G401 (cell line): Measurements from ENCODE around the gene PABPN1. TPM values are rescaled to one million over a fixed set of nuclear protein-coding genes. Genes with fewer than 3 reads are reported as not detected.

Experiments
- DNase-seq: peaks from one replicate; pipeline ENCODE4 v3.0.0-alpha.2; 2015; ENCODE audit warnings: low spot score
- in situ Hi-C: cut with HindIII; loops from 2 replicates; pipeline ENCODE4 v1.10.0; 2016; ENCODE audit warnings: low sequenced_read_pairs, mixed read lengths
- total RNA-seq: library from RNA; depleted of rRNA; stranded (reverse); fragments of >200 nt; shearing (Covaris generic); gene quantifications from 2 replicates; pipeline ENCODE4 v1.2.3, GENCODE V29; 2014

PABPN1 gene
- total RNA-seq, 1 experiment from 2014 or later = 138 TPM

GRCh38 chr14:23300687-23301223 is 20.5 kb upstream of the PABPN1 start:
- in situ Hi-C loops = no loop called here
- peak; percentile 69 for DNase-seq

DNA sequence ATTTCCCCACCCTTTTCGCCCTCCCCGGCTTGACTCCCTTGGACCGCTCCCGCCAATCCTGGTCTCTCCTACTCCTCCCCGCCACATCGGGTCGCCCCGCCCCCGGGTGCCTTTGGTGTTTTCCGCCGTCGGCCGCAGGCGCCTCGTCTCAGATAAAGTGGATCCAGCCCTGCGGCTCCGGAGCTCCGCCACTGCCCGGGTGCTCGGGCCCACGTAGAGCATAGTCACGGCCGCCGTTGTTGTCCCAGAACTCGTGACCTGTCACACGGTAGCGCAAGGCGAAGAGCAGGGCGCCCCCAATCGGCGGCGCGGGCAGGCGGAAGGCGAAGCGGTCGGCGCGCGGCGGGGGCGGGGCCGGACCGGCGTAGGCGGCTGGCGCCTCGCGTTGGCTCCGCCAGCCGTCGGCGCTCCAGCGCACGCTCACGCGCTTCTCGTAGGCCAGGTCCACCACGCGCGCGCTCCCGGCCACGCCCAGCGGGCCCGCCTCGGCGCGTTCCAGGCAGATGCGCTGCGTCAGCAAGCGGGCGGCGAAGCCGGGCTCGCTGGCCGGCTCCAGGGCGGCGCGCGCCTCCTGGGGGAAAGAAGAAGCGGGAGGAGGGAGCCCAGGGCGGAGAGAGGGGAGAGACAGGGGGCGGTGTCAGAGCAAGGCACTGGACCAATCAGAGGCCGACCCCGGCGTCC is 19.8 kb upstream of the PABPN1 start:
- in situ Hi-C loops = no loop called here
- peak; percentile 97 for DNase-seq

GRCh38 chr14:23301969-23302289 is 19.3 kb upstream of the PABPN1 start:
- in situ Hi-C loops = no loop called here
- no peak for DNase-seq

DNA sequence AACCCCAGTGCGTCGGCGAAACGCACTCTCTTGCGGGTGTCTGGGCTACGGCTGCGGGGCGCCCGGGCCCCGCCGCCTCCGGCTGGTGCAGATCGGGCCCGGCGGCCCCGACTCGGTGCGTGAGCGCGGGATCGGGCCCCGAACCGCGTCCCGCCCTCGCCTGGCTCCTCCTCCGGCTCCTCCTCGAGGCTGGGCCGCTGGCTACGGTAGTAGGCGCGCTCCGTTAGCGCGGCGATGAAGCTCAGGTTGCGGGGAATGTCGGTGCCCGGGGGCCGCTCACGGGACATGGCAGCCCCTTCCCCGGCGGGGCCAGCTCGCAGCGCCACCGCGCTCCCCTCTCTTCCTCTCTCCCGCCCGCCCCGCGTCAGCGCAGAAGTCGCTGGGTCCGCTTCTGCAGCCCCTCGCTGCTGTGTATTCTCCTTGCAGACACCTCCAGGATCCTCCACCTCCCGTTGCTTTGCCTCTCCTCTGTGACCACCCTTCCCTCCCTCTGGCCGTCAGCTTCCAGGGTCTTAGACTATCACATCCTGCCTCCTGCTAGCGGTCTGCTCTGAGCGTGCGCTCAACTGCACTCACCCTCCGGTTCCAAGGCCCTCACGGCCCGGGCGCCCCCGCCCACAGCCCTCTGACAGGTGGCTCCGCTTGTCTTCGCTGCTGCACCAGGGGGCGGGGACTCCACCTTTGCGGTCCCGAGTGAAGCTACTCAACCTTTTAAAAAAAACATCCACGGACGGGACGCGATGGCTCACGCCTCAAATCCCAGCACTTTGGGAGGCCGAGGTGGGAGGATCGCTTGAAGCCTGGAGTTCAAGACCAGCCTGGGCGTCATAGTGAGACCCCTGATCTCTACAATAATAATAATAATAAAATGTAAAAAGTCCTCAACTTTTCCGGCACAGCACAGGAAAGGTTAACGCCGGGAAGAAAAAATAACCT is 18.7 kb upstream of the PABPN1 start, which contains the start of gene PPP1R3E:
Gene PPP1R3E (minus strand): TSS at position 570 of the 936 bp plus-strand sequence. CDS start 283 bp downstream, at position 287.
- in situ Hi-C loops = no loop called here
- DNase-seq = peak; percentile 80

GRCh38 chr14:23306412-23307145 is 14.7 kb upstream of the PABPN1 start, which contains the start of gene BCL2L2:
TSS of gene BCL2L2 (plus strand) at chr14:23306833. CDS start at chr14:23307768, 935 bp downstream.
- in situ Hi-C loops = no loop called here
- DNase-seq = peak; percentile 94

GRCh38 chr14:23307146-23307530 is 14.1 kb upstream of the PABPN1 start:
- in situ Hi-C loops = no loop called here
- no peak for DNase-seq

DNA sequence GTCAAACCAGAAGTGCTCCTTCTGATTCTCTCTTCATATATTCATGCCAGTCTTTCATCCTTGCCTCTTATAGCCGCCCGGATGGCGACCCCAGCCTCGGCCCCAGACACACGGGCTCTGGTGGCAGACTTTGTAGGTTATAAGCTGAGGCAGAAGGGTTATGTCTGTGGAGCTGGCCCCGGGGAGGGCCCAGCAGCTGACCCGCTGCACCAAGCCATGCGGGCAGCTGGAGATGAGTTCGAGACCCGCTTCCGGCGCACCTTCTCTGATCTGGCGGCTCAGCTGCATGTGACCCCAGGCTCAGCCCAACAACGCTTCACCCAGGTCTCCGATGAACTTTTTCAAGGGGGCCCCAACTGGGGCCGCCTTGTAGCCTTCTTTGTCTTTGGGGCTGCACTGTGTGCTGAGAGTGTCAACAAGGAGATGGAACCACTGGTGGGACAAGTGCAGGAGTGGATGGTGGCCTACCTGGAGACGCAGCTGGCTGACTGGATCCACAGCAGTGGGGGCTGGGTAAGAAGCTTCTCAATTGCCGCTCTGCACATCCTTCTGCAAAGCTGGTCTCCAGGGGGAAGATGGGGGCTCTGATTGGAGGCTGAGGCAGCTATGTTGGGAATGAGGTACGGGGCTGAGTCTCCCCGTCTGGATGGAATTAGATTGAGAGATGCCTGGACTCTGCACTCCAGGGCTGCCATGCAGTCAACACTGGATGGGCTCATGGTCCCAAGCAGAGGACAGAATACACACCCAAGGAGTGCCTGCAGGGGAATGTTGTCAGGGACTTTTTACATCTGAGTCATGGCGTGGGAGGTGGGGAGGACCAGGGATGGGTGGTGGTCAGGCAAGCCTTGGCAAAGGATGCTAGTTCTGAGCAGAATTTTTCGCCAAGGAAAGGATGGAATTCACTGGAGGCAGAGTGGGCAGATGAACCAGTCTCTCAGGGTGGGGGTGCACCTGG is 13.3 kb upstream of the PABPN1 start:
- in situ Hi-C loops = no loop called here
- no peak for DNase-seq

- in situ Hi-C loops = no loop called here
- DNase-seq = no peak
Observed at GRCh38 chr14:23308721-23309445, 12.4 kb upstream of the PABPN1 start.

DNA sequence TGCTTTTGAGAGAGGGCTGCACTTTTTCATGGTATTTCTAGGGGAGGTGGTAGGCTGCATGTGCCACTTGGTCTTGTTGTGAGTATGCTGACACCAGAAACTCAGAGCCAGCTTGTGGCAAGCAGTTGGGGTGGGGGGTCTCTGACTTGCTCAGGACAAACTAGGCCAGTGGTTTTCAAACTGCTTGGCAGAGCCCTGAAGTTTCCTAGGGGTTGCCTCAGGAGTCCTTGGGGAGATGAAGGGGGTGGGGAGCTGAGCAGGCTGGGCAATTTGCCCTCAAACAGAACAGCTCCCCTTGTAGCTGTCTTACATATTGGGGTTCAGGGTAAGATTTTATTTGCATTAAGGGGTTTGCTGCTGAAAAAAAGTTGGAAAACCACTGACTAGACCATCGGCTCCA is 10.7 kb upstream of the PABPN1 start:
- in situ Hi-C loops = no loop called here
- DNase-seq = no peak

DNA sequence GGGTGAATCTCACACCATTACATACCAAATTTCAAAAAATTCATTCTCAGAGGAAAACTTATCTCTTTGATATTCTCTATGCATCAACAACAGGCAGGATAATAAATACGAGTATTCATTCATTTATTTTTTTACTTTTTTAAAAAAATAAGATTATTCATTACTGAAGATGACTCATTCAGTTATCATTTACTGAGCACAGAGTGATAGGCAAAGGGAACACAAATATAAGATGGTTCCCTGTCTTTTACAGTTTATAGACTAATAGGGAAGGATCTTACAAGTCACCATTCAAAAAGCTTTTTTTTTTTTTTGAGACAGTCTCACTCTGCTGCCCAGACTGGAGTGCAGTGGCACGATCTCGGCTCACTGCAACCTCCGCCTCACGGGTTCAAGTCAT is 5.0 kb upstream of the PABPN1 start:
- in situ Hi-C loops = no loop called here
- DNase-seq = no peak

- no peak for DNase-seq
- in situ Hi-C loops = no loop called here
Observed at GRCh38 chr14:23319746-23320583, 1.3 kb upstream of the PABPN1 start.

DNA sequence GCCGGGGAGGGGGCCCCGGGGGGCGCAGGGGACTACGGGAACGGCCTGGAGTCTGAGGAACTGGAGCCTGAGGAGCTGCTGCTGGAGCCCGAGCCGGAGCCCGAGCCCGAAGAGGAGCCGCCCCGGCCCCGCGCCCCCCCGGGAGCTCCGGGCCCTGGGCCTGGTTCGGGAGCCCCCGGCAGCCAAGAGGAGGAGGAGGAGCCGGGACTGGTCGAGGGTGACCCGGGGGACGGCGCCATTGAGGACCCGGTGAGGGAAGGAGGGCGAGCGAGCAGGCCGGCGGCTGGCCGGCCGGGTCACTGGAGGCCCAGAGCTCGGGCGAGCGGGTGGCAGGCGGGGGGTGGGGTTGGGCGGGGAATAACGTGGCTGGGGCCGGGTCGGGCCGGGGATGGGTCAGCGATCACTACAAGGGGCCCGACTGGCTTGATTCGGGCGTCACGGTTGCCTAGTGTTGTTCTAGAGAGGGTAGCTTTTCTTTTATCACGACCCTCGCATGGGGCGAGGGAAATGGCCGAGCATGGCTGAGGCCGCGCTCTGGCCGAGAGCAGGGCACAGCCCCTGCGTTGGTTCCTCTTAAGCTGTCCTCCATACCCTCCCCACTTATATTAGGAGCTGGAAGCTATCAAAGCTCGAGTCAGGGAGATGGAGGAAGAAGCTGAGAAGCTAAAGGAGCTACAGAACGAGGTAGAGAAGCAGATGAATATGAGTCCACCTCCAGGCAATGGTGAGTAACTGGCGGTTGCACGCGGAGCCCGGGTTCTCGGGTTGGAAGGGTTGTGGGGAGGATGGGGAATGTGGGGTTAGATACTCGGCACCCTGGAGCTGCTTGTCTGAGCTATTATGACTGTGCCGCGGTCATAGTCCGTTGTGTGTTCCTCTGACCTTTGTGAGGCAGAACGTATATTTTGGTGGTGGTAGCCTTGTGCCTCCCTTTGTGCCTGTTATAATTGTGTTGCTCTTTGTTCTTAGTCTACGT is 603 bp downstream of the PABPN1 start:
- in situ Hi-C loops = no loop called here
- peak; percentile 23 for DNase-seq

GRCh38 chr14:23322568-23323517 is 1.6 kb downstream of the PABPN1 start:
- no peak for DNase-seq
- in situ Hi-C loops = no loop called here

DNA sequence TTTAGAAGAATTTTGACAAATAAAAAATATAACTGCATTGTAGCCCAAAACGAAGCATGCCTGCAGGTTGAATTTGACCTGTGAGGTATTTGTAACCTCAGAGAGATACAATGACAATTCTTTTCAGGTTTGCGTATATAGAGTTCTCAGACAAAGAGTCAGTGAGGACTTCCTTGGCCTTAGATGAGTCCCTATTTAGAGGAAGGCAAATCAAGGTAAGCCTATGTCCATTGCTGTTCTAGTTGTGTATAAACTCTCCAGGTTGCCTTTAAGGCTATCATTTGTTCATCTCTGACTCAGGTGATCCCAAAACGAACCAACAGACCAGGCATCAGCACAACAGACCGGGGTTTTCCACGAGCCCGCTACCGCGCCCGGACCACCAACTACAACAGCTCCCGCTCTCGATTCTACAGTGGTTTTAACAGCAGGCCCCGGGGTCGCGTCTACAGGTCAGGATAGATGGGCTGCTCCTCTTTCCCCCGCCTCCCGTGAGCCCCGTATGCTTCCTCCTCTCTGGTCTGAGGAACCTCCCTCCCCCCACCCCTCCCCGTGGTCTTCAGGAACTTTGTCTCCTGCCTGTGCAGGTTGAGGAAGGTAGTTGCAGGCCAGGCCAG is 2.7 kb downstream of the PABPN1 start:
- DNase-seq = no peak
- in situ Hi-C loops = no loop called here
